IPS DF 6.9 (cell line): ENCODE data around the gene PTCD2.

Experiments
- DNase-seq: peaks from one replicate; pipeline ENCODE4 v3.0.0-alpha.2; 2013; ENCODE audit warnings: low read depth, low spot score
- H3K27ac ChIP-seq: one replicate; pipeline ENCODE4 v1.5.1; 2013; ENCODE audit warnings: low read length, control low read depth
- H3K27me3 ChIP-seq: 2 replicates; pipeline ENCODE4 v1.6.1; 2013; ENCODE audit warnings: mild to moderate bottlenecking, low read length; ENCODE audit not compliant: control insufficient read depth, insufficient read depth
- H3K36me3 ChIP-seq: 2 replicates; pipeline ENCODE4 v1.6.1; 2013; ENCODE audit warnings: low read length; ENCODE audit not compliant: control insufficient read depth, insufficient read depth
- H3K4me1 ChIP-seq: 2 replicates; pipeline ENCODE4 v1.6.1; 2013; ENCODE audit warnings: low read length; ENCODE audit not compliant: control insufficient read depth, insufficient read depth
- H3K4me3 ChIP-seq: 2 replicates; pipeline ENCODE4 v1.5.1; 2013; ENCODE audit warnings: mild to moderate bottlenecking, low read length
- H3K9me3 ChIP-seq: 2 replicates; pipeline ENCODE4 v1.6.1; 2013; ENCODE audit warnings: low read length, inconsistent platforms; ENCODE audit not compliant: control insufficient read depth, insufficient read depth
- WGBS: extraction: QIAGEN DNeasy Blood & Tissue Kit; methylation state at CpG from one replicate; pipeline ENCODE4 v1.1.7; 2013; ENCODE audit warnings: mixed read lengths, missing lambda C conversion rate; ENCODE audit not compliant: insufficient read length, insufficient coverage; 5-methylcytosine and 5-hydroxymethylcytosine counted together

Gene PTCD2

DNA sequence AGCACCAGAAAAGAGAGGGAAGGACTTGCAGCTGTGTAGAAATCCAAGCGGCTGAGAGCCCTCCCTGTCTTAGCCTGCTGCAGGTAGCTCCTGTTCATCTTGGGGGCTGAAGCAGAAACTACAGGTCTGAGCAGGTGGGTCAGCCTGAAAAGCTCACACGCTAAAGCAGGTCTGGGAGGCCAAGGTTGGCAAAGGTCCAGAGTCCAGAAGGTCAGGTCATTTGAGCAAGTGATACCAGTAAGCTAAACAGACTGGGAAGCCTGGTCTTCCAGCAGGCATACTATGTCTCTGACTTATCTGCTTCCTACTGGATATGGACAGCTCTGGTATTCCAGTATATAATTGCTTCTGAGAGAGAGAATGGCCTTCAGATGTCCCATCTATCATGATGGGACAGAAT, 26.2 kb downstream of the PTCD2 start:
- H3K9me3 ChIP-seq = no peaks in the 10 kb centered on the region
- H3K36me3 ChIP-seq = no peaks in the 10 kb centered on the region; the same call in 1 of the 2 replicates
- H3K4me3 ChIP-seq = no peak overlapping the region
- DNase-seq = no peak
- no peaks in the 10 kb centered on the region for H3K4me1 ChIP-seq
- H3K27ac ChIP-seq = no peak overlapping the region
- WGBS = no CpG with 5 or more reads among the region's 2 CpGs
- H3K27me3 ChIP-seq = no peaks in the 10 kb centered on the region

DNA sequence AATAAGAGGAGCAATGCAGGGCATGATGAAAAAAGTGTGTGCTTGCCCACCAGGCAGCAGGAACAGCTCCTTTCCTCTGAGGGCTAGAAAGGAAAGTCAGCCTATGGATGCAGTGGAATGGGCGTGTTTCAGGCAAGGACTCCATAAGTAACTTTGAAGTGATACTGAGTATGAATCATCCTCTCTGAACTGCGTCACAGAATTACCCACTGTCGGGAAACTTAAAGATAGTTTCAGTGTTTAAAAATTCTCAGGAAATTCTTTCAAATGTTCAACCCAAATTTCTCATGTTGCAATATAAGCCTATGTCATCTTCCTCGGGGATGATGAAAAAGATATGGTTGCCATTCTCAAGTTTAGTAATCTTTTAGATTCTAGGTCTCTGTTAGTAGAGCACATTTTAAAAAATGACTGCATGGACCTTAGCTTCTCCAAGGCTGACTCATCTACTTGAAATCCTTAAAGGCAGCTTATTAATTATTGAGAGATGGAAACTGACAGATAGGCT, 27.7 kb downstream of the PTCD2 start:
- no peak overlapping the region for H3K4me3 ChIP-seq

GRCh38 chr5:72351376-72351775, 31.2 kb downstream of the PTCD2 start:
- no peak overlapping the region for H3K27ac ChIP-seq
- no peak for DNase-seq
- WGBS = no CpG with 5 or more reads among the region's 2 CpGs
- no peaks in the 10 kb centered on the region for H3K4me1 ChIP-seq
- H3K27me3 ChIP-seq = no peaks in the 10 kb centered on the region
- H3K9me3 ChIP-seq = no peaks in the 10 kb centered on the region
- no peak overlapping the region for H3K4me3 ChIP-seq
- H3K36me3 ChIP-seq = no peaks in the 10 kb centered on the region; the same call in 1 of the 2 replicates

More for the DNA sequence above, 27.7 kb downstream of the PTCD2 start:
- Histone ChIP-seq H3K27ac (no peak overlapping the region), H3K9me3 (no peaks in the 10 kb centered on the region), H3K36me3 (no peaks in the 10 kb centered on the region; the same call in 1 of the 2 replicates), H3K27me3 (no peaks in the 10 kb centered on the region), H3K4me1 (no peaks in the 10 kb centered on the region)
- no peak for DNase-seq
- WGBS = no CpG with 5 or more reads among the region's 4 CpGs

GRCh38 chr5:72352616-72353015, 32.4 kb downstream of the PTCD2 start:
- Histone ChIP-seq H3K27ac (no peak overlapping the region), H3K9me3 (no peaks in the 10 kb centered on the region), H3K27me3 (no peaks in the 10 kb centered on the region), H3K4me1 (no peaks in the 10 kb centered on the region), H3K36me3 (no peaks in the 10 kb centered on the region; the same call in 1 of the 2 replicates), H3K4me3 (no peak overlapping the region)
- WGBS = no CpG with 5 or more reads among the region's 1 CpG
- DNase-seq = no peak

DNA sequence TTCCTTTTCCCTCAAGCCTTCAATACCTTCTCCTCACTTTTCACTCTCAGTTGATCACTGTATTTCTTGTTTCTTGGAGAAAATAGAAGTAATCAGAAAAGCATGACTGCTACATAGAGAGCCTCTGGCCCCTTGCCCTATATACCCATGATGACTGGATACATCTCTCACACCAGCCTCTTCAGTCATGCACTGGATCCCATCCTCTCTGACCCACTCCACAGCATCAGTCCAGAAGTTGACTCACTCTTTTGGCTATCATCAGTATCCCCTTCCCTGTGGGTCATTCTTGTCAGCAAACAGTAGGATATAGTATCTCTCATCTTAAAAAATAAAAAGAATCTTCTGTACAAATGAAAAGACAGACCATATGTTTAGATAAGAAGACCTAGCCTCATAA, 32.9 kb downstream of the PTCD2 start:
- H3K36me3 ChIP-seq = no peaks in the 10 kb centered on the region
- H3K4me3 ChIP-seq = no peak overlapping the region
- no peaks in the 10 kb centered on the region for H3K9me3 ChIP-seq
- no peaks in the 10 kb centered on the region for H3K4me1 ChIP-seq
- no peaks in the 10 kb centered on the region for H3K27me3 ChIP-seq
- no peak for DNase-seq
- no peak overlapping the region for H3K27ac ChIP-seq

DNA sequence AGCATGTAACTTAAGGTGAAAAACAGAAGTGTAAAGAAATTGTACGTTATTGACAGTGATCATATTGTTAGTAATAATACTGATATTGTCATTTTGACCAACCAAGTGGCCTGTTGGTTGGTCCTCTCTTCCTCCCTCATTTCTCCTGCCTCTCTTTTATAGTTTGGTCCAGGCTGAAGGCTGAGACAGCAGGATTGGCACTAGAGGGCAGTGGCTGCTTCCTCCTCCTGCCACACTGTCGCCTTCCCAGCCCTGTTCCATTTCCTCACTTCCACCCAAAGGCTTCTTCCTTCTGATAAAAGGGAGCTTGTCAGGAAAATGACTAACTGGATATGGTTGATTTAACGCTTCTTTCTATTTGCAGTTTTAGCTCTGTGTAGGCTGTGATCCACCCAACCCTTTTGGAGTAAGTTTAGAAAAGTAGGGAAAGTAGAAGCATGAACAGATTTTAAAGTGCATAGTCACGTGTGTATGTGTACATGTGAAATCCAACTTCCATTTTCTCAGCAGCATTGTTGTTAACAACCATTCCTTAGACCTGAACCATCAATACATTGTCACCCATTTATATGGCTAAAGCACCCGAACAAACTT, 35.6 kb downstream of the PTCD2 start:
- Histone ChIP-seq H3K27me3 (no peaks in the 10 kb centered on the region), H3K4me1 (no peaks in the 10 kb centered on the region), H3K36me3 (no peaks in the 10 kb centered on the region), H3K4me3 (no peak overlapping the region), H3K9me3 (no peaks in the 10 kb centered on the region), H3K27ac (no peak overlapping the region)
- WGBS = no CpG with 5 or more reads among the region's 5 CpGs
- DNase-seq = peak; percentile 20

DNA sequence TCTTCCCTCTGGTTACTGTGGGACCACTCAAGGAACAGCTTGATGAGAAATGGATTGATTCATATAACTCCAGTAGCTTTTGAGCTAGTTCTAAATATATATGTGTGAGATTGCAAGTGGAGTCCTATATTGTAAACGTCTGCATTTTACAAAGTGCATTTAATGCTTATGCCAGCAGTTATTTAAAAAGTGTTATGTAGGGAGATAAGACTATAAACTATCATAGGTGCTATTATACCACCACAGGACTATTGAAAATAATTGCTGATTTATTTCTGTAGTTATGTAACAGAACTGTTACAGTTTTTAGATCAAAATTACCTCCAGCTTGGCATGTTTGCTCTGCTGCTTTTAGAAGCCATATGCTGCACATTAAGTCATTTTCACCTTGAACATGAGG, 36.2 kb downstream of the PTCD2 start:
- H3K27ac ChIP-seq = no peak overlapping the region
- H3K9me3 ChIP-seq = no peaks in the 10 kb centered on the region
- no peak for DNase-seq
- no peak overlapping the region for H3K4me3 ChIP-seq
- no peaks in the 10 kb centered on the region for H3K36me3 ChIP-seq
- no peaks in the 10 kb centered on the region for H3K4me1 ChIP-seq
- H3K27me3 ChIP-seq = no peaks in the 10 kb centered on the region
- WGBS = no CpG with 5 or more reads among the region's 1 CpG

DNA sequence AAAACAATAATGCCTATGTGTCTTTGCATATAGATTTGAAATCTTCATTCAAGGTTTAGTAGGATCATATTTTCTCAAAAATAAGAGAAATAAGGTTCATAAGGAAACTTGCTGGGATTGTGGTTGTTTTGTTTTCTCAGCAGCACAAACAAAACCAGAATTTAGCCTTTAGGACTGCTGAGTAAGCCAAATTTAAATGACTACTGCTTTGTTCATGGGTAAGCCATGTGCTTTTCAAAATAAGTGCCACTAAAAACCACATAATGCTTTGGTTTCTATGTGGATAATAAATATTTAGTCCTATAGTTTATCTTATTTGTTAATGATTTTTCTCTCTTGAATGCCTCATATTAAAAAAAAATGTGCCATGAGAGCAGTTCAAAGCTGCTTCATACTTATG, 38.8 kb downstream of the PTCD2 start:
- Histone ChIP-seq H3K36me3 (no peaks in the 10 kb centered on the region), H3K27me3 (no peaks in the 10 kb centered on the region), H3K27ac (no peak overlapping the region), H3K4me3 (no peak overlapping the region), H3K4me1 (peaks cover 2% of the 10 kb centered on the region), H3K9me3 (no peaks in the 10 kb centered on the region)
- no peak for DNase-seq

GRCh38 chr5:72359886-72360285, 39.7 kb downstream of the PTCD2 start:
- Histone ChIP-seq H3K27me3 (no peaks in the 10 kb centered on the region), H3K36me3 (no peaks in the 10 kb centered on the region), H3K4me1 (peaks cover 2% of the 10 kb centered on the region), H3K9me3 (no peaks in the 10 kb centered on the region), H3K4me3 (no peak overlapping the region), H3K27ac (no peak overlapping the region)
- DNase-seq = no peak
- WGBS = no CpG with 5 or more reads among the region's 1 CpG

DNA sequence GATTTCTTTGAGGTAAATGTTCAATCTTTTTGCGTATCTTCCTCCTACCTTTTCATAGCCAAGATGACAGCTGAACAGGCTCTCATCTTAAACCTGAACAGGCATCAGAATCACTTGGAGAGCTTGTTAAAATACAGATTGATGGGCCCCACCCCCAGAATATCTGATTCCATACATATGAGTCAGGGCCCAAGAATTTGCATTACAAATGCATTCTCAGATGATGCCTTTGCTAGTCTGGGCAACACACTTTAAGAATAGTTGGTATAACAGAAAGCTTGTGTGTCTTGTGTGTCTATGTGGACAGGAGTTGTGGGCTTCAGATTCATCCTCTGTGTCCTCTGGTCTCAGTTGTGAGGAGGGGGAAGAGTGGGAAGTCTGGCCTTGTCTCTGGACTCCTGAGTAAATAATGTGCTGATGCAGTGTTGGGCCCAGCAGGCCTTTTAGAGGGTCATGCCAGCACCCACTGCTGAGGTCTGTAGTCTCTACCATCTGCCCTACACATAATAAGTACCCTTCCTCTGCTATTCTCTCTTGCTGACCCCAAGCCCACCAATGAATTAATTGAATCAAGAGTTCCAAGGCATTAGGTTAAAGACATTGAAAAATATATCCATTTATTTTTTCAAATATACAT, 43.1 kb downstream of the PTCD2 start:
- whole genome bisulfite sequencing = no CpG with 5 or more reads among the region's 1 CpG
- H3K9me3 ChIP-seq = no peaks in the 10 kb centered on the region
- no peak overlapping the region for H3K27ac ChIP-seq
- H3K4me1 ChIP-seq = peaks cover 2% of the 10 kb centered on the region
- DNase-seq = no peak
- no peaks in the 10 kb centered on the region for H3K36me3 ChIP-seq
- H3K4me3 ChIP-seq = no peak overlapping the region
- H3K27me3 ChIP-seq = no peaks in the 10 kb centered on the region

GRCh38 chr5:72364171-72364570, 44.0 kb downstream of the PTCD2 start:
- Histone ChIP-seq H3K27me3 (no peaks in the 10 kb centered on the region), H3K36me3 (no peaks in the 10 kb centered on the region), H3K4me1 (peaks cover 2% of the 10 kb centered on the region), H3K4me3 (no peak overlapping the region), H3K27ac (no peak overlapping the region), H3K9me3 (no peaks in the 10 kb centered on the region)
- no CpG with 5 or more reads among the region's 1 CpG for WGBS
- DNase-seq = no peak
